CD4-positive, alpha-beta T cell (primary cell): ENCODE measurements around the gene CALHM6. TPM values are rescaled to one million over a fixed set of nuclear protein-coding genes. Genes with fewer than 3 reads are reported as not detected.

ENCODE experiments used
- ATAC-seq: fragments of 200-7000 bp; cut with Tn5 transposase; one replicate; pipeline ENCODE4 v1.10.0; 2022; ENCODE audit warnings: mild to moderate bottlenecking; ENCODE audit not compliant: poor library complexity
- CTCF ChIA-PET: fragments of 350-600 bp; sonication (Branson Sonifier 250); formaldehyde crosslinking; loops from one replicate; lab custom pipeline; 2021; ENCODE audit warnings: antibody characterized with exemption, inconsistent platforms; lab: Charles Lee
- POLR2A ChIA-PET: fragments of 350-600 bp; sonication (Branson Sonifier 250); formaldehyde crosslinking; loops from one replicate; lab custom pipeline; 2021; ENCODE audit warnings: antibody characterized with exemption, inconsistent platforms; lab: Charles Lee
- DNase-seq, 14 experiments: peaks; one replicate each; pipeline ENCODE4 v3.0.0-alpha.2; 2013 to 2020; ENCODE audit warnings: mixed read lengths in 2 of 14
- H3K27ac ChIP-seq, 2 donors: one replicate each; pipeline versions ENCODE4 v1.5.1 to v1.7.0; 2013; ENCODE audit warnings: low read length in 2 of 2, low read depth in 1 of 2, mild to moderate bottlenecking in 1 of 2
- H3K27me3 ChIP-seq, 2 experiments: 1 replicate in 1 of 2; 2 replicates in 1 of 2; pipeline versions ENCODE4 v1.6.1 to v1.7.0; 2013; ENCODE audit warnings: low read length in 2 of 2, control low read depth in 1 of 2, mild to moderate bottlenecking in 1 of 2, moderate library complexity in 1 of 2; ENCODE audit not compliant: insufficient read depth in 2 of 2, control insufficient read depth in 1 of 2
- H3K36me3 ChIP-seq: one replicate; pipeline ENCODE4 v1.6.1; 2013; ENCODE audit warnings: low read length, control low read depth; ENCODE audit not compliant: insufficient read depth
- H3K4me1 ChIP-seq: one replicate; pipeline ENCODE4 v1.6.1; 2013; ENCODE audit warnings: low read length, control low read depth; ENCODE audit not compliant: insufficient read depth
- H3K4me3 ChIP-seq: one replicate; pipeline ENCODE4 v1.5.1; 2013; ENCODE audit warnings: mild to moderate bottlenecking, low read length, moderate library complexity
- H3K9me3 ChIP-seq, 2 experiments: 1 replicate in 1 of 2; 2 replicates in 1 of 2; pipeline versions ENCODE4 v1.6.1 to v1.7.0; 2013; ENCODE audit warnings: low read length in 2 of 2, mild to moderate bottlenecking in 2 of 2, control low read depth in 1 of 2, moderate library complexity in 1 of 2; ENCODE audit not compliant: control insufficient read depth in 1 of 2, insufficient read depth in 1 of 2
- H3K27ac Mint-ChIP-seq: one replicate; pipeline ENCODE4 v1.8.0; 2020; ENCODE audit warnings: mixed read lengths
- H3K27me3 Mint-ChIP-seq: one replicate; pipeline ENCODE4 v1.8.0; 2021; ENCODE audit warnings: mixed read lengths
- H3K36me3 Mint-ChIP-seq: one replicate; pipeline ENCODE4 v1.8.0; 2021; ENCODE audit warnings: low read depth, mixed read lengths
- H3K4me1 Mint-ChIP-seq: one replicate; pipeline ENCODE4 v1.8.0; 2021; ENCODE audit warnings: low read depth, mixed read lengths
- H3K4me3 Mint-ChIP-seq: one replicate; pipeline ENCODE4 v1.8.0; 2020; ENCODE audit warnings: mild to moderate bottlenecking, mixed read lengths
- H3K9me3 Mint-ChIP-seq: one replicate; pipeline ENCODE4 v1.8.0; 2020; ENCODE audit warnings: mixed read lengths
- CTCF ChIP-seq: fragments of 200-600 bp; IDR thresholded peaks from one replicate; pipeline ENCODE4 v1.8.0; 2022; ENCODE audit warnings: antibody characterized with exemption, mild to moderate bottlenecking
- intact Hi-C, 2 experiments: fragments of 100-400 bp; cut with DNase I in 1 of 2; cut with micrococcal nuclease in 1 of 2; formaldehyde crosslinking; loops; one replicate each; pipeline versions ENCODE4 v1.15.1 to v1.9.0; 2023 to 2025; cut with DNase I, micrococcal nuclease
- total RNA-seq, 174 experiments: library from RNA in 2 of 174; stranded (reverse) in 2 of 174; gene quantifications; one replicate each; pipeline ENCODE4 v1.2.3 and lab custom pipeline; 2021 to 2026

The CALHM6 gene
- total RNA-seq, 2 experiments from 2014 or later: 3.0 to 3.1 TPM

GRCh38 chr6:116429111-116429510 is 32.1 kb upstream of the CALHM6 start:
- Mint-ChIP-seq H3K27ac (no peak overlapping the region), H3K4me3 (no peak overlapping the region), H3K36me3 (no peaks in the 10 kb centered on the region), H3K4me1 (no peaks in the 10 kb centered on the region), H3K27me3 (no peaks in the 10 kb centered on the region), H3K9me3 (no peaks in the 10 kb centered on the region)
- no peak for TF ChIP-seq CTCF
- Histone ChIP-seq H3K36me3 (no peaks in the 10 kb centered on the region), H3K27me3 (no peaks in the 10 kb centered on the region), H3K4me1 (no peaks in the 10 kb centered on the region), H3K4me3 (no peak overlapping the region), H3K27ac (no peak overlapping the region), H3K9me3 (no peaks in the 10 kb centered on the region)
- DNase-seq (no peak), ATAC-seq (no peak)
- ChIA-PET POLR2A (no interaction called here), CTCF (no interaction called here)
- intact Hi-C loops: no loop called here

GRCh38 chr6:116430860-116431259 is 30.3 kb upstream of the CALHM6 start:
- intact Hi-C loops: no loop called here
- no peak for TF ChIP-seq CTCF
- H3K9me3 ChIP-seq: no peaks in the 10 kb centered on the region
- H3K4me3 ChIP-seq: no peak overlapping the region
- H3K36me3 ChIP-seq: no peaks in the 10 kb centered on the region
- DNase-seq (no peak), ATAC-seq (no peak)
- Mint-ChIP-seq H3K27me3 (no peaks in the 10 kb centered on the region), H3K9me3 (no peaks in the 10 kb centered on the region), H3K36me3 (no peaks in the 10 kb centered on the region), H3K27ac (no peak overlapping the region), H3K4me1 (no peaks in the 10 kb centered on the region), H3K4me3 (no peak overlapping the region)
- no peak overlapping the region for H3K27ac ChIP-seq
- no peaks in the 10 kb centered on the region for H3K4me1 ChIP-seq
- POLR2A ChIA-PET: no interaction called here
- no peaks in the 10 kb centered on the region for H3K27me3 ChIP-seq
- CTCF ChIA-PET: interaction anchor here (1.0 kb wide), 1 partner anchor 12 kb away, joined by 3 read pairs; no protein-coding TSS in a partner anchor

- Histone ChIP-seq H3K4me1 (no peaks in the 10 kb centered on the region), H3K27ac (no peak overlapping the region), H3K9me3 (no peaks in the 10 kb centered on the region), H3K27me3 (no peaks in the 10 kb centered on the region), H3K4me3 (no peak overlapping the region), H3K36me3 (no peaks in the 10 kb centered on the region)
- Mint-ChIP-seq H3K4me3 (no peak overlapping the region), H3K4me1 (no peaks in the 10 kb centered on the region), H3K36me3 (no peaks in the 10 kb centered on the region), H3K9me3 (no peaks in the 10 kb centered on the region), H3K27ac (no peak overlapping the region), H3K27me3 (peaks cover 4% of the 10 kb centered on the region)
- DNase-seq (no peak), ATAC-seq (no peak)
- POLR2A ChIA-PET: no interaction called here
- CTCF ChIA-PET: interaction anchor here (1.0 kb wide), 1 partner anchor 13 kb away, joined by 3 read pairs; no protein-coding TSS in a partner anchor
- TF ChIP-seq CTCF: no peak
- intact Hi-C loops: no loop called here
Observed at GRCh38 chr6:116431964-116432595, 29.1 kb upstream of the CALHM6 start.
